ENCODE results near the gene ARMC12. TPM values are rescaled to one million over a fixed set of nuclear protein-coding genes. Genes with fewer than 3 reads are reported as not detected.
A peak's percentile ranks its signal among the peaks of the same experiment; 100 is the strongest.

The ARMC12 gene
- total and polyA plus RNA-seq, 2 donors (not counting 3 experiments of a cell fraction or from before 2014, with no cell fraction given), result 0.91 to 1.9 TPM

DNA sequence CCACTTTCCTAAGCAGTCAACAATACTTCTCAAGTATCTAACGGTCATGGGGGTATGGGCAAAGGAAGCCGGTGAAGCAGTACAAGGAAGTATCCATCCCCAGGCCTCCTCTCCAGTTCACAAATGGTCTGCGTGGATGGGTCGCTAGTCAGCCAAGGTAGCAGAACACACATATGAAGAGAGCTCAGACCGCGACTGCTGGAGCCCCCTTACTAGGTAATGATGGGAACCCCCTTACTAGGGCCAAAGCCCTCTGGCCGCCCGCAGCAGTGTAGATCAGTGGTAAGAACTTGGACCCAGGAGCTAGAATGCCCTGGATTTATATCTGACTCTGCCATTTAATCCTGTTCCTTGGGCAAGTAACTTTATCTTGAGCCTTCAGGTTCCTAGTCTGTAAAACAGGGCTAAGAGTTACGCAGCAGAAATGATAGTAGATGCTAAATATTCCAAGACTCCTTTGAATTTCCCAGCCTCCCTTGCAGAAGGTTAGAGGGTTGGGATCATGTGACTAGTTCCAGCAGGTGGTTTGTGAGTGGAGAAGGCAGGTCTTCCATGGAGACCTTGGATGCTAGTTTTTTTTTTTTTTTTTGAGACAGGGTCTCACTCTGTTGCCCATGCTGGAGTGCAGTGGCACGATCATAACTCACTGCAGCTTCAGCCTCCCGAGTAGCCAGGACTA lies 37.4 kb downstream of the ARMC12 start:
- Histone ChIP-seq H3K27me3 (ENCODE audit: control insufficient read depth in 2 of 2, insufficient read depth in 2 of 2, low read length in 2 of 2) (peaks cover 0 to 6% of the 10 kb centered on the region in 2 experiments), H3K27ac (ENCODE audit: insufficient read depth, low read depth, low read length) (no peak overlapping the region), H3K9ac (replicated peaks; ENCODE audit: extremely low read depth, insufficient read depth, low read length) (no peak overlapping the region), H3K4me1 (ENCODE audit: control insufficient read depth, extremely low read depth, insufficient read depth, low read length) (peaks cover 3% of the 10 kb centered on the region), H2AFZ (ENCODE audit: low read depth, low read length) (no peak overlapping the region), H3K79me2 (ENCODE audit: control insufficient read depth, insufficient read depth, low read length) (no peaks in the 10 kb centered on the region), H3K9me3 (replicated peaks; ENCODE audit: control insufficient read depth, insufficient read depth, low read length) (no peaks in the 10 kb centered on the region), H3K9me1 (replicated peaks; ENCODE audit: control insufficient read depth, extremely low read depth, insufficient read depth, low read length) (no peaks in the 10 kb centered on the region), H3K36me3 (ENCODE audit: control insufficient read depth in 2 of 2, extremely low read depth in 1 of 2, insufficient read depth in 2 of 2, low read length in 2 of 2) (no peaks in the 10 kb centered on the region), H3K4me3 (replicated peaks in 1 of 3; ENCODE audit: insufficient read depth in 1 of 3, low read depth in 1 of 3, low read length in 3 of 3) (no peak overlapping the region), H4K20me1 (replicated peaks; ENCODE audit: control insufficient read depth, extremely low read depth, insufficient read depth, low read length) (no peaks in the 10 kb centered on the region), H3K4me2 (ENCODE audit: insufficient read depth, low read length) (no peak overlapping the region)
- ChIA-PET POLR2A (no interaction called here), CTCF (no interaction called here)
- no peak for TF ChIP-seq GATA2 (IDR thresholded peaks at IDR 0.05; ENCODE audit: insufficient read depth, insufficient read length, low read depth, low read length)
- TF ChIP-seq, protein P1, sequence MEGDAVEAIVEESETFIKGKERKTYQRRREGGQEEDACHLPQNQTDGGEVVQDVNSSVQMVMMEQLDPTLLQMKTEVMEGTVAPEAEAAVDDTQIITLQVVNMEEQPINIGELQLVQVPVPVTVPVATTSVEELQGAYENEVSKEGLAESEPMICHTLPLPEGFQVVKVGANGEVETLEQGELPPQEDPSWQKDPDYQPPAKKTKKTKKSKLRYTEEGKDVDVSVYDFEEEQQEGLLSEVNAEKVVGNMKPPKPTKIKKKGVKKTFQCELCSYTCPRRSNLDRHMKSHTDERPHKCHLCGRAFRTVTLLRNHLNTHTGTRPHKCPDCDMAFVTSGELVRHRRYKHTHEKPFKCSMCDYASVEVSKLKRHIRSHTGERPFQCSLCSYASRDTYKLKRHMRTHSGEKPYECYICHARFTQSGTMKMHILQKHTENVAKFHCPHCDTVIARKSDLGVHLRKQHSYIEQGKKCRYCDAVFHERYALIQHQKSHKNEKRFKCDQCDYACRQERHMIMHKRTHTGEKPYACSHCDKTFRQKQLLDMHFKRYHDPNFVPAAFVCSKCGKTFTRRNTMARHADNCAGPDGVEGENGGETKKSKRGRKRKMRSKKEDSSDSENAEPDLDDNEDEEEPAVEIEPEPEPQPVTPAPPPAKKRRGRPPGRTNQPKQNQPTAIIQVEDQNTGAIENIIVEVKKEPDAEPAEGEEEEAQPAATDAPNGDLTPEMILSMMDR (IDR thresholded peaks at IDR 0.05; ENCODE audit: extremely low read depth in 1 of 2, insufficient read depth in 1 of 2, low read depth in 1 of 2, low read length in 2 of 2), result no peak
- FAIRE-seq (no peak), DNase-seq (ENCODE audit: low read depth, low spot score) (no peak)
- BruUV-seq (replicated peaks), result no TSS peak
- dilution Hi-C loops (cut with MboI; ENCODE audit: extremely low pct_ligation_motif_present, low sequenced_read_pairs), result no loop called here
- intact Hi-C loops (cut with micrococcal nuclease), result no loop called here

- no peaks in the 10 kb centered on the region for H4K20me1 ChIP-seq (replicated peaks; ENCODE audit: control insufficient read depth, extremely low read depth, insufficient read depth, low read length)
- FAIRE-seq (peak; percentile 8), DNase-seq (ENCODE audit: low read depth, low spot score) (peak; percentile 18)
- H3K9me3 ChIP-seq (replicated peaks; ENCODE audit: control insufficient read depth, insufficient read depth, low read length), result no peaks in the 10 kb centered on the region
- H3K9ac ChIP-seq (replicated peaks; ENCODE audit: extremely low read depth, insufficient read depth, low read length), result no peak overlapping the region
- TF ChIP-seq GATA2 (IDR thresholded peaks at IDR 0.05; ENCODE audit: insufficient read depth, insufficient read length, low read depth, low read length) (no peak), POLR2A (IDR thresholded peaks at IDR 0.05; ENCODE audit: low read depth, low read length) (no peak), MYC (IDR thresholded peaks at IDR 0.05; ENCODE audit: low read depth, low read length) (no peak)
- TF ChIP-seq, protein P1 (IDR thresholded peaks at IDR 0.05; ENCODE audit: extremely low read depth in 1 of 2, insufficient read depth in 1 of 2, low read depth in 1 of 2, low read length in 2 of 2), result no peak
- TF ChIP-seq, protein P2, sequence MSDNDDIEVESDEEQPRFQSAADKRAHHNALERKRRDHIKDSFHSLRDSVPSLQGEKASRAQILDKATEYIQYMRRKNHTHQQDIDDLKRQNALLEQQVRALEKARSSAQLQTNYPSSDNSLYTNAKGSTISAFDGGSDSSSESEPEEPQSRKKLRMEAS (IDR thresholded peaks at IDR 0.05; ENCODE audit: insufficient read depth, insufficient read length), result no peak
- H3K4me1 ChIP-seq (ENCODE audit: control insufficient read depth, extremely low read depth, insufficient read depth, low read length), result peaks cover 3% of the 10 kb centered on the region
- H3K36me3 ChIP-seq (ENCODE audit: control insufficient read depth in 2 of 2, extremely low read depth in 1 of 2, insufficient read depth in 2 of 2, low read length in 2 of 2), result no peaks in the 10 kb centered on the region
- peaks cover 0 to 6% of the 10 kb centered on the region in 2 experiments for H3K27me3 ChIP-seq (ENCODE audit: control insufficient read depth in 2 of 2, insufficient read depth in 2 of 2, low read length in 2 of 2)
- no peaks in the 10 kb centered on the region for H3K79me2 ChIP-seq (ENCODE audit: control insufficient read depth, insufficient read depth, low read length)
- no peaks in the 10 kb centered on the region for H3K9me1 ChIP-seq (replicated peaks; ENCODE audit: control insufficient read depth, extremely low read depth, insufficient read depth, low read length)
- no peak overlapping the region for H3K27ac ChIP-seq (ENCODE audit: insufficient read depth, low read depth, low read length)
- no peak overlapping the region for H2AFZ ChIP-seq (ENCODE audit: low read depth, low read length)
- POLR2A ChIA-PET, result no interaction called here
- no peak overlapping the region for H3K4me2 ChIP-seq (ENCODE audit: insufficient read depth, low read length)
- dilution Hi-C loops (cut with MboI; ENCODE audit: extremely low pct_ligation_motif_present, low sequenced_read_pairs) (no loop called here), intact Hi-C loops (cut with micrococcal nuclease) (no loop called here)
- BruUV-seq (replicated peaks), result no TSS peak
- CTCF ChIA-PET, result no interaction called here
- no peak overlapping the region for H3K4me3 ChIP-seq (replicated peaks in 1 of 3; ENCODE audit: insufficient read depth in 1 of 3, low read depth in 1 of 3, low read length in 3 of 3)
Measured at GRCh38 chr6:35775031-35775430, 38.2 kb downstream of the ARMC12 start.

Measured in endothelial cell of umbilical vein (primary cell).